PC-3 (cell line): ENCODE measurements around the gene CHCHD10.

Experiments
- CTCF ChIP-seq: fragments of 300-600 bp; sonication (generic); conservative IDR thresholded peaks from 2 replicates; pipeline ENCODE4 v1.5.1; 2017; ENCODE audit warnings: antibody characterized with exemption, low read depth, mild to moderate bottlenecking, low read length
- EZH2 ChIP-seq: fragments of 300-600 bp; sonication (generic); IDR thresholded peaks from one replicate; pipeline ENCODE4 v1.6.1; 2017; ENCODE audit warnings: antibody characterized with exemption, mild to moderate bottlenecking, low read length; ENCODE audit not compliant: unreplicated experiment
- EZH2phosphoT487 ChIP-seq: fragments of 300-600 bp; sonication (generic); IDR thresholded peaks from 2 replicates; pipeline ENCODE4 v1.6.1; 2018; ENCODE audit warnings: mild to moderate bottlenecking, antibody characterized with exemption, low read length, borderline replicate concordance

GRCh38 chr22:23742505-23743264 is 25.1 kb downstream of the CHCHD10 start:
- no peak for TF ChIP-seq CTCF
- TF ChIP-seq EZH2, result no peak
- TF ChIP-seq EZH2phosphoT487, result no peak
